ENCODE results near the gene NTM. TPM values are rescaled to one million over a fixed set of nuclear protein-coding genes. Genes with fewer than 3 reads are reported as not detected.

The NTM gene
- total RNA-seq, 1 experiment from 2014 or later = 9.9 TPM

DNA sequence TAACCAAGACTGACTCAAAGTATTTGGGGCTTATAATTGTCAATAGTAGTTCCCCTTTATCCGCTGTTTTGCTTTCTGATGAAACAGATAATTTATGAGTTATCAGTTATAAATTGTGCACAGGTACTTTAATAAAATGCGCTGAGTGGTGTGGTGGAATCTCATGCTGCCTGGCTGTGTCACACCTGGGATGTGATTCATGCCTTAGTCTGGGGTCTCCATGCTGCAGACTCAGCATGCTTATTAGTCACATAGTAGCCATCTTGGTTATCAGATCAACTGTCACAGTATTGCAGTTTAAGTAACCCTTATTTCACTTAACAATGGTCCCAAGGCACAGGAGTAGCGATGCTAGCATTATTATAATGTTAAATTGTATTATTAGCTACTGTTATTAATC, 995.2 kb downstream of the NTM start:
- Histone ChIP-seq H3K9ac (ENCODE audit: extremely low read depth, insufficient read length, low read length) (no peak overlapping the region), H3T11ph (ENCODE audit: low read length) (no peak overlapping the region), H3K18ac (ENCODE audit: insufficient read length, low read depth, low read length) (no peak overlapping the region), H3K4me1 (ENCODE audit: insufficient read depth, low read length) (no peaks in the 10 kb centered on the region), H2BK5ac (ENCODE audit: insufficient read length, low read length) (no peak overlapping the region), H3K14ac (ENCODE audit: insufficient read depth, low read length) (no peak overlapping the region), H4K20me1 (ENCODE audit: control insufficient read depth, insufficient read depth, insufficient read length) (no peaks in the 10 kb centered on the region), H3K4me2 (ENCODE audit: insufficient read depth, insufficient read length, low read length) (no peak overlapping the region), H3K56ac (ENCODE audit: insufficient read length, low read depth, low read length) (no peak overlapping the region), H2BK20ac (ENCODE audit: low read depth, low read length, poor library complexity, severe bottlenecking) (no peak overlapping the region), H3K4ac (ENCODE audit: low read depth, low read length) (no peak overlapping the region), H3K23me2 (ENCODE audit: insufficient read length, low read depth, low read length, poor library complexity, severe bottlenecking) (no peaks in the 10 kb centered on the region), H3K9me3 (ENCODE audit: control insufficient read depth, low read depth, low read length) (no peaks in the 10 kb centered on the region), H2BK120ac (ENCODE audit: low read depth, low read length, poor library complexity, severe bottlenecking) (no peak overlapping the region), H2AK5ac (ENCODE audit: insufficient read length, low read length) (no peak overlapping the region), H3K79me1 (ENCODE audit: insufficient read depth, low read depth, low read length, poor library complexity, severe bottlenecking) (no peaks in the 10 kb centered on the region), H4K91ac (ENCODE audit: insufficient read length, low read depth, low read length) (no peak overlapping the region), H3K27ac (ENCODE audit: insufficient read length, low read depth, low read length) (no peak overlapping the region), H4K5ac (ENCODE audit: insufficient read length, low read depth, low read length) (no peak overlapping the region), H3K79me2 (ENCODE audit: insufficient read depth, low read length) (no peaks in the 10 kb centered on the region), H2BK12ac (ENCODE audit: insufficient read length, low read depth, low read length) (no peak overlapping the region), H4K8ac (replicated peaks; ENCODE audit: insufficient read length, low read depth, low read length) (no peak overlapping the region), H3K23ac (ENCODE audit: insufficient read length, low read depth, low read length) (no peak overlapping the region), H2AFZ (ENCODE audit: low read length) (no peak overlapping the region), H2BK15ac (ENCODE audit: low read depth, low read length) (no peak overlapping the region), H3K27me3 (ENCODE audit: insufficient read depth, low read length) (no peaks in the 10 kb centered on the region)
- WGBS (ENCODE audit: extremely low coverage, insufficient read length, low lambda C conversion rate) = no CpG with 5 or more reads among the region's 3 CpGs
- TF ChIP-seq, protein P1, sequence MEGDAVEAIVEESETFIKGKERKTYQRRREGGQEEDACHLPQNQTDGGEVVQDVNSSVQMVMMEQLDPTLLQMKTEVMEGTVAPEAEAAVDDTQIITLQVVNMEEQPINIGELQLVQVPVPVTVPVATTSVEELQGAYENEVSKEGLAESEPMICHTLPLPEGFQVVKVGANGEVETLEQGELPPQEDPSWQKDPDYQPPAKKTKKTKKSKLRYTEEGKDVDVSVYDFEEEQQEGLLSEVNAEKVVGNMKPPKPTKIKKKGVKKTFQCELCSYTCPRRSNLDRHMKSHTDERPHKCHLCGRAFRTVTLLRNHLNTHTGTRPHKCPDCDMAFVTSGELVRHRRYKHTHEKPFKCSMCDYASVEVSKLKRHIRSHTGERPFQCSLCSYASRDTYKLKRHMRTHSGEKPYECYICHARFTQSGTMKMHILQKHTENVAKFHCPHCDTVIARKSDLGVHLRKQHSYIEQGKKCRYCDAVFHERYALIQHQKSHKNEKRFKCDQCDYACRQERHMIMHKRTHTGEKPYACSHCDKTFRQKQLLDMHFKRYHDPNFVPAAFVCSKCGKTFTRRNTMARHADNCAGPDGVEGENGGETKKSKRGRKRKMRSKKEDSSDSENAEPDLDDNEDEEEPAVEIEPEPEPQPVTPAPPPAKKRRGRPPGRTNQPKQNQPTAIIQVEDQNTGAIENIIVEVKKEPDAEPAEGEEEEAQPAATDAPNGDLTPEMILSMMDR (conservative IDR thresholded peaks at IDR 0.05) = no peak
- no peak overlapping the region for H3K4me3 Mint-ChIP-seq
- DNase-seq = no peak
- H3K36me3 Mint-ChIP-seq (ENCODE audit: insufficient read depth in 1 of 3, low read depth in 3 of 3) = no peaks in the 10 kb centered on the region
- peaks cover 4 to 6% of the 10 kb centered on the region in 2 experiments for H3K4me1 Mint-ChIP-seq
- no peaks in the 10 kb centered on the region; a peak in 1 of 5 replicates for H3K9me3 Mint-ChIP-seq
- peaks cover 2% of the 10 kb centered on the region; the same call in 1 of the 2 replicates for H3K27me3 Mint-ChIP-seq (ENCODE audit: low read depth)
- H3K27ac Mint-ChIP-seq = no peak overlapping the region
